Suprapubic skin (tissue), 4 donors: Measurements from ENCODE around the gene GULP1. TPM values are rescaled to one million over a fixed set of nuclear protein-coding genes. Genes with fewer than 3 reads are reported as not detected.

Source experiments
- DNase-seq, 2 donors: peaks; one replicate each; pipeline ENCODE4 v3.0.0-alpha.2; 2019; ENCODE audit warnings: low spot score in 2 of 2
- H3K27ac ChIP-seq: fragments of 200-600 bp; sonication (generic); one replicate; pipeline ENCODE4 v1.5.1; 2019
- H3K27me3 ChIP-seq: fragments of 200-600 bp; sonication (generic); one replicate; pipeline ENCODE4 v1.5.1; 2019
- H3K36me3 ChIP-seq: fragments of 200-600 bp; sonication (generic); one replicate; pipeline ENCODE4 v1.5.1; 2019
- H3K4me1 ChIP-seq: fragments of 200-600 bp; sonication (generic); one replicate; pipeline ENCODE4 v1.5.1; 2019
- H3K4me3 ChIP-seq: fragments of 200-600 bp; sonication (generic); one replicate; pipeline ENCODE4 v1.5.1; 2019; ENCODE audit warnings: mild to moderate bottlenecking
- H3K9me3 ChIP-seq: fragments of 200-600 bp; sonication (generic); one replicate; pipeline ENCODE4 v1.5.1; 2019
- CTCF ChIP-seq, 2 donors: fragments of 200-600 bp in 1 of 2; fragments of 450-650 bp in 1 of 2; sonication (generic) in 1 of 2; IDR thresholded peaks; one replicate each; pipeline ENCODE4 v1.5.1; 2016 to 2019; ENCODE audit warnings: antibody characterized with exemption in 2 of 2, mild to moderate bottlenecking in 1 of 2, moderate library complexity in 1 of 2
- EP300 ChIP-seq: sonication (generic); formaldehyde crosslinking; IDR thresholded peaks from one replicate; pipeline ENCODE4 v1.6.1; 2017; ENCODE audit warnings: antibody characterized with exemption
- POLR2A ChIP-seq, 2 donors: fragments of 450-650 bp; IDR thresholded peaks; one replicate each; pipeline ENCODE4 v1.6.1; 2017; ENCODE audit warnings: antibody characterized with exemption in 2 of 2, mild to moderate bottlenecking in 2 of 2, moderate library complexity in 2 of 2
- POLR2AphosphoS5 ChIP-seq, 3 donors: sonication (generic); formaldehyde crosslinking; IDR thresholded peaks; one replicate each; pipeline ENCODE4 v1.6.1; 2017; ENCODE audit warnings: antibody characterized with exemption in 3 of 3
- WGBS: methylation state at CpG from one replicate; pipeline ENCODE4 v1.1.5; 2018; 5-methylcytosine and 5-hydroxymethylcytosine counted together
- total RNA-seq, 4 donors: library from RNA; depleted of rRNA; stranded (reverse); fragments of >200 nt; gene quantifications; one replicate each; pipeline ENCODE4 v1.1.0, GENCODE V29; 2016

Gene GULP1
- total RNA-seq, 4 donors from 2014 or later: 14.3 to 21.3 (median 17.5) TPM

GRCh38 chr2:188416367-188416766 is 124.7 kb downstream of the GULP1 start:
- H3K4me3 ChIP-seq: no peak overlapping the region
- no peaks in the 10 kb centered on the region for H3K36me3 ChIP-seq
- DNase-seq: no peak
- TF ChIP-seq POLR2A (IDR thresholded peaks at IDR 0.05): no peak
- no peaks in the 10 kb centered on the region for H3K27me3 ChIP-seq
- H3K9me3 ChIP-seq: peaks cover 4% of the 10 kb centered on the region
- no peak overlapping the region for H3K27ac ChIP-seq
- no peaks in the 10 kb centered on the region for H3K4me1 ChIP-seq

GRCh38 chr2:188422726-188423125 is 131.1 kb downstream of the GULP1 start:
- TF ChIP-seq POLR2A (IDR thresholded peaks at IDR 0.05) (no peak), EP300 (no peak), POLR2AphosphoS5 (IDR thresholded peaks at IDR 0.05) (no peak), CTCF (IDR thresholded peaks at IDR 0.05) (no peak)
- WGBS: 73% methylated on average over 1 of the region's 1 CpG

GRCh38 chr2:188425266-188425665 is 133.6 kb downstream of the GULP1 start:
- Histone ChIP-seq H3K27me3 (no peaks in the 10 kb centered on the region), H3K27ac (no peak overlapping the region), H3K4me3 (no peak overlapping the region), H3K9me3 (no peaks in the 10 kb centered on the region), H3K4me1 (no peaks in the 10 kb centered on the region), H3K36me3 (no peaks in the 10 kb centered on the region)
- no peak for TF ChIP-seq POLR2A (IDR thresholded peaks at IDR 0.05)
- TF ChIP-seq POLR2AphosphoS5 (IDR thresholded peaks at IDR 0.05): no peak
- TF ChIP-seq CTCF (IDR thresholded peaks at IDR 0.05): no peak
- no peak for TF ChIP-seq EP300
- DNase-seq: no peak
- 70% methylated on average over 2 of the region's 2 CpGs for WGBS

More at GRCh38 chr2:188422726-188423125, 131.1 kb downstream of the GULP1 start:
- Histone ChIP-seq H3K4me3 (no peak overlapping the region), H3K4me1 (no peaks in the 10 kb centered on the region), H3K27me3 (no peaks in the 10 kb centered on the region), H3K27ac (no peak overlapping the region), H3K9me3 (no peaks in the 10 kb centered on the region), H3K36me3 (no peaks in the 10 kb centered on the region)
- DNase-seq: no peak

- H3K27me3 ChIP-seq: no peaks in the 10 kb centered on the region
- H3K36me3 ChIP-seq: no peaks in the 10 kb centered on the region
- H3K4me3 ChIP-seq: no peak overlapping the region
- 36% methylated on average over 2 of the region's 2 CpGs for WGBS
- TF ChIP-seq POLR2A (IDR thresholded peaks at IDR 0.05): no peak
- TF ChIP-seq POLR2AphosphoS5 (IDR thresholded peaks at IDR 0.05): no peak
- TF ChIP-seq CTCF (IDR thresholded peaks at IDR 0.05): no peak
- no peak for TF ChIP-seq EP300
- no peaks in the 10 kb centered on the region for H3K9me3 ChIP-seq
- no peak overlapping the region for H3K27ac ChIP-seq
- no peak for DNase-seq
- H3K4me1 ChIP-seq: no peaks in the 10 kb centered on the region
Measured at GRCh38 chr2:188426121-188426520, 134.4 kb downstream of the GULP1 start.

GRCh38 chr2:188430705-188431104 is 139.0 kb downstream of the GULP1 start:
- 83% methylated on average over 1 of the region's 1 CpG for WGBS
- Histone ChIP-seq H3K4me1 (no peaks in the 10 kb centered on the region), H3K27me3 (no peaks in the 10 kb centered on the region), H3K27ac (no peak overlapping the region), H3K36me3 (no peaks in the 10 kb centered on the region), H3K4me3 (no peak overlapping the region), H3K9me3 (no peaks in the 10 kb centered on the region)
- DNase-seq: no peak
- TF ChIP-seq POLR2A (IDR thresholded peaks at IDR 0.05): no peak
- TF ChIP-seq EP300: no peak
- no peak for TF ChIP-seq CTCF (IDR thresholded peaks at IDR 0.05)
- TF ChIP-seq POLR2AphosphoS5 (IDR thresholded peaks at IDR 0.05): no peak

GRCh38 chr2:188434018-188434417 is 142.3 kb downstream of the GULP1 start:
- WGBS: 100% methylated on average over 1 of the region's 1 CpG
- Histone ChIP-seq H3K9me3 (no peaks in the 10 kb centered on the region), H3K4me1 (no peaks in the 10 kb centered on the region), H3K4me3 (no peak overlapping the region), H3K27ac (no peak overlapping the region), H3K27me3 (no peaks in the 10 kb centered on the region), H3K36me3 (no peaks in the 10 kb centered on the region)
- no peak for DNase-seq
- TF ChIP-seq POLR2A (IDR thresholded peaks at IDR 0.05) (no peak), POLR2AphosphoS5 (IDR thresholded peaks at IDR 0.05) (no peak), EP300 (no peak), CTCF (IDR thresholded peaks at IDR 0.05) (no peak)
